Ishikawa (cell line): ENCODE measurements around the gene CLDN9.

Experiments
- CEBPB ChIP-seq: IDR thresholded peaks from 2 replicates; pipeline ENCODE4 v1.6.1; 2012
- EP300 ChIP-seq: IDR thresholded peaks from 2 replicates; pipeline ENCODE4 v1.6.1; 2012; ENCODE audit warnings: borderline replicate concordance
- RAD21 ChIP-seq: IDR thresholded peaks from 2 replicates; pipeline ENCODE4 v1.6.1; 2012; ENCODE audit warnings: low read depth
- TAF1 ChIP-seq: IDR thresholded peaks from 2 replicates; pipeline ENCODE4 v1.6.1; 2012; ENCODE audit warnings: low read depth, mild to moderate bottlenecking
- TCF12 ChIP-seq: IDR thresholded peaks from 2 replicates; pipeline ENCODE4 v1.6.1; 2012; ENCODE audit warnings: low read depth

GRCh38 chr16:2967721-2968161 lies 45.0 kb upstream of the CLDN9 start:
- TF ChIP-seq RAD21 = no peak
- TF ChIP-seq TCF12 = no peak
- no peak for TF ChIP-seq EP300
- no peak for TF ChIP-seq TAF1
- no peak for TF ChIP-seq CEBPB
